ENCODE results near the gene TNFSF8.

The TNFSF8 gene, protein sequence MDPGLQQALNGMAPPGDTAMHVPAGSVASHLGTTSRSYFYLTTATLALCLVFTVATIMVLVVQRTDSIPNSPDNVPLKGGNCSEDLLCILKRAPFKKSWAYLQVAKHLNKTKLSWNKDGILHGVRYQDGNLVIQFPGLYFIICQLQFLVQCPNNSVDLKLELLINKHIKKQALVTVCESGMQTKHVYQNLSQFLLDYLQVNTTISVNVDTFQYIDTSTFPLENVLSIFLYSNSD

DNA sequence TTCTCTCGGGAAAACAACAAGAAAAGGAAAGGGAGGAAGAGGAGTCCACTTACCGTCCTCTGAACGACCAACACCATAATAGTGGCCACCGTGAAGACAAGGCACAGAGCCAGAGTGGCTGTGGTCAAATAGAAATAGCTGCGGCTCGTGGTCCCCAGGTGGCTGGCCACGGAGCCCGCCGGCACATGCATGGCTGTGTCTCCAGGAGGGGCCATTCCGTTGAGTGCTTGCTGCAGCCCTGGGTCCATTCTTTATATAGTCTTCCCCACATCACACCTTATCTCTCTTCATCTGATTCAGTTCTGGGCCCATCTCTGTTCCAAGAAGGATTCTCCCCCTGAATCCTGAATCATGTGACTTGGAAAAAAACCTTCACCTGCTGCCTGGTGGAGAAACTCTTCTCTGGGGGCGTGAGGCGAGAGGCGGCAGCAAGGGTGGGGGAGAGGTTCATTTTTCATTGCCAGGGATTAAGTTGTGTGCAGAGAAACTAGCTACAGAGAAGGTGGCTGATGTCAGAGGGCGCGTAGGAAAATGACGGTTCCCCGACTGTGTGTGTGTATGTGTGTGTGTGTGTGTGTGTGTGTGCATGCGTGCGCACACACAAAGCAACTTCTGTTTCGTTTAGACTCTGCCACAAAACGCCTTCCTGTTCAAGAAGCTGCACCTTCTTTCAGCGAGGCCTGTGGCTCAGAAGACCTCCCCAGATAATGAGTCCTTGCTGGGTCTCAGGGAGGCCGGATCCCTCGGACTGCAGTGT, at the start of gene TNFSF8:
Gene TNFSF8 (minus strand): TSS at position 536 of the 757 bp plus-strand sequence. CDS start 288 bp downstream, at position 248.
- TF ChIP-seq YY1 (IDR thresholded peaks at IDR 0.05; ENCODE audit: low read depth) (no peak), EGR1 (IDR thresholded peaks at IDR 0.05) (no peak)

DNA sequence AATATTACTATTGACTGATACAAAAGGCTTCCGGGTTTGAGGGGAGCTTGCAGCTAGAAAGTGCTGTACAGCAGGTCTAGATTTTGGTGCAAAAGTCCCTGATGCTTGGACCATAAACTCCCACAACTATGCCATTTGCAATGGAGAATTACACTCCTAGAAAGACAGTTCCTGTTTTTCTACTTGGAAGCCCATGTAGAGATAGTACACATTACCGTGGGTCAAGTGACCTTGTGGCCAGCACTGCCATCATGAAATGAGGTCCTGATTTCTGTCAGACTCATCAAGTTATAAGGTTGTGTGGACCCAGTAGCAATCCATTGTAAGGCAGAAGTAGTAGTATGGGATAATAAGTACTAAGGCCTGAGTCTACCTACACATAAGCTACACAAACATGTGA, 42.8 kb upstream of the TNFSF8 start:
- TF ChIP-seq CREB1 (IDR thresholded peaks at IDR 0.05; ENCODE audit: low read depth) (no peak), EGR1 (IDR thresholded peaks at IDR 0.05) (no peak), TAF1 (IDR thresholded peaks at IDR 0.05; ENCODE audit: low read depth) (no peak)

DNA sequence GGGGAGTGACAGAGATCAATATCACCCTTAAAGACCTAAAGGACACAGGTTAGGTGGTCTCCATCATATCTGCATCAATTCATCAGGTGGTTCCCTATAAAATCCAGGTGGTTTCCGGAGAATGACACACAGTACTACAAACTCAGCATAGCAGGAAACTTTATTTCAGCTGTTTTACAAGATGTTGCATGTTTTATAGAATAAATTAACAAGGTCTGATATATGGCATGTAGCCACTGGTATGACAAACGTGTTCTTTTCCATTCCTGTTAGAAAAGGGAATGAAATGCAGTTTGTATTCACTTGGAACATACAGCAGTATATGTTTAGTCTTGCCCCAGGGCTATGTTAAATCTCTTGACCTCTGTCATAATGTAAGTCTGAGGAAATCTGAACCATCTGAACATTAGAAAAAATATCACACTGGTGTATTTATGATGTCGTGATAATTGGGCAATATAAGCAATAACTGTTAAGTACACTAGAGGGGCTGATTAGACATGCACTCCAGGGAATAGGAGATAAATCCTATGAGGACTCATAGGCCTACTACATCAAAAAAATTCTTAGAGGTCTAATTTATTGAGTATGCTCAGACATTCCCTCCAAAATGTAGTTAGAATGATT, 42.2 kb upstream of the TNFSF8 start:
- no peak for TF ChIP-seq EP300 (IDR thresholded peaks at IDR 0.05; ENCODE audit: borderline replicate concordance)

DNA sequence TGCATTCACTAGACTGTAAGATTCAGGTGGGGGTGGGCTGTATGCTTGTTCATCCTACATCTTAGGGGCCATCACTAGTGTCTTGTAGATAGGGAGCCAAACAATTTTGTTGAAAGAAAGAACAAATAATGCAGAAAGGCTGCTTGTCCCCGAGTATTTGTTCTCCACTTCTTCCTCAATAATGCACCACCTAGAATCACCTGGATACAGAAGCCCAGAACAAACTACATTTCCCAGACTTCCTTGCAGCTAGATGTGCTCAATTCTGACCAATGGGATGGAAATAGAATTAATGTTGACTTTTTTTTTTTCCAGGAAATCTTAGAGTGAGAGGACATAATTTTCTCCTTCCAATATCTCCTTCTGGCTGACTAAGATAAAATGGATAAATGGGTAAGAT, 38.9 kb upstream of the TNFSF8 start:
- TF ChIP-seq CREB1 (IDR thresholded peaks at IDR 0.05; ENCODE audit: low read depth) (no peak), FOXM1 (IDR thresholded peaks at IDR 0.05; ENCODE audit: borderline replicate concordance, low read depth) (no peak), TEAD4 (IDR thresholded peaks at IDR 0.05) (no peak), RAD21 (IDR thresholded peaks at IDR 0.05; ENCODE audit: low read depth) (no peak), EP300 (IDR thresholded peaks at IDR 0.05; ENCODE audit: borderline replicate concordance) (no peak), TCF12 (IDR thresholded peaks at IDR 0.05; ENCODE audit: low read depth) (no peak), CEBPB (IDR thresholded peaks at IDR 0.05) (no peak), YY1 (IDR thresholded peaks at IDR 0.05; ENCODE audit: low read depth) (no peak), EGR1 (IDR thresholded peaks at IDR 0.05) (no peak), ZBTB7A (IDR thresholded peaks at IDR 0.05; ENCODE audit: low read depth) (no peak), TAF1 (IDR thresholded peaks at IDR 0.05; ENCODE audit: low read depth) (no peak), NFIC (IDR thresholded peaks at IDR 0.05) (no peak)
- TF ChIP-seq, protein P1, sequence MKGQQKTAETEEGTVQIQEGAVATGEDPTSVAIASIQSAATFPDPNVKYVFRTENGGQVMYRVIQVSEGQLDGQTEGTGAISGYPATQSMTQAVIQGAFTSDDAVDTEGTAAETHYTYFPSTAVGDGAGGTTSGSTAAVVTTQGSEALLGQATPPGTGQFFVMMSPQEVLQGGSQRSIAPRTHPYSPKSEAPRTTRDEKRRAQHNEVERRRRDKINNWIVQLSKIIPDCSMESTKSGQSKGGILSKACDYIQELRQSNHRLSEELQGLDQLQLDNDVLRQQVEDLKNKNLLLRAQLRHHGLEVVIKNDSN (IDR thresholded peaks at IDR 0.05), result no peak
- TF ChIP-seq, protein P2, sequence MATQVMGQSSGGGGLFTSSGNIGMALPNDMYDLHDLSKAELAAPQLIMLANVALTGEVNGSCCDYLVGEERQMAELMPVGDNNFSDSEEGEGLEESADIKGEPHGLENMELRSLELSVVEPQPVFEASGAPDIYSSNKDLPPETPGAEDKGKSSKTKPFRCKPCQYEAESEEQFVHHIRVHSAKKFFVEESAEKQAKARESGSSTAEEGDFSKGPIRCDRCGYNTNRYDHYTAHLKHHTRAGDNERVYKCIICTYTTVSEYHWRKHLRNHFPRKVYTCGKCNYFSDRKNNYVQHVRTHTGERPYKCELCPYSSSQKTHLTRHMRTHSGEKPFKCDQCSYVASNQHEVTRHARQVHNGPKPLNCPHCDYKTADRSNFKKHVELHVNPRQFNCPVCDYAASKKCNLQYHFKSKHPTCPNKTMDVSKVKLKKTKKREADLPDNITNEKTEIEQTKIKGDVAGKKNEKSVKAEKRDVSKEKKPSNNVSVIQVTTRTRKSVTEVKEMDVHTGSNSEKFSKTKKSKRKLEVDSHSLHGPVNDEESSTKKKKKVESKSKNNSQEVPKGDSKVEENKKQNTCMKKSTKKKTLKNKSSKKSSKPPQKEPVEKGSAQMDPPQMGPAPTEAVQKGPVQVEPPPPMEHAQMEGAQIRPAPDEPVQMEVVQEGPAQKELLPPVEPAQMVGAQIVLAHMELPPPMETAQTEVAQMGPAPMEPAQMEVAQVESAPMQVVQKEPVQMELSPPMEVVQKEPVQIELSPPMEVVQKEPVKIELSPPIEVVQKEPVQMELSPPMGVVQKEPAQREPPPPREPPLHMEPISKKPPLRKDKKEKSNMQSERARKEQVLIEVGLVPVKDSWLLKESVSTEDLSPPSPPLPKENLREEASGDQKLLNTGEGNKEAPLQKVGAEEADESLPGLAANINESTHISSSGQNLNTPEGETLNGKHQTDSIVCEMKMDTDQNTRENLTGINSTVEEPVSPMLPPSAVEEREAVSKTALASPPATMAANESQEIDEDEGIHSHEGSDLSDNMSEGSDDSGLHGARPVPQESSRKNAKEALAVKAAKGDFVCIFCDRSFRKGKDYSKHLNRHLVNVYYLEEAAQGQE (IDR thresholded peaks at IDR 0.05; ENCODE audit: low read depth), result no peak
- TF ChIP-seq, protein P3, sequence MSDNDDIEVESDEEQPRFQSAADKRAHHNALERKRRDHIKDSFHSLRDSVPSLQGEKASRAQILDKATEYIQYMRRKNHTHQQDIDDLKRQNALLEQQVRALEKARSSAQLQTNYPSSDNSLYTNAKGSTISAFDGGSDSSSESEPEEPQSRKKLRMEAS (IDR thresholded peaks at IDR 0.05), result no peak

DNA sequence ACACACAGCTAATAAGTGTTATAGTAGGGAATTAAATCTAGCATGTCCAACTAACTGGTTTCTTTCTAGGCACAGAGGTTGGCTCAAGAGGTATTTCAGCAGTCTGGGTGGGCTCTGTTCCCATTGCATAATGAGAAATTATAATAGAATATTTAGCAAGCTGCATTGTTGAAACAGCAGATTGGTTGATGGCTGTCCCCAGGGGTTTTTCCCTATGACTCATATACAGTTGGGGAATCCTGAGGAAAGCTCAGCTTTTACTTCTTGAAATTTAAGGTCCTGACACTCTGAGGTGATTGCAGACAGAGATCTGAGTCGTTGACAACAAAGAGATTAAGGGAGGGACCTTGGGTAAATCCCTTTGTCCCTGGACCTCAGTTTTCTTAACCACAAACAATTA, 38.3 kb upstream of the TNFSF8 start:
- TF ChIP-seq TEAD4 (IDR thresholded peaks at IDR 0.05) (no peak), TCF12 (IDR thresholded peaks at IDR 0.05; ENCODE audit: low read depth) (no peak), EP300 (IDR thresholded peaks at IDR 0.05; ENCODE audit: borderline replicate concordance) (no peak), CREB1 (IDR thresholded peaks at IDR 0.05; ENCODE audit: low read depth) (no peak), RAD21 (IDR thresholded peaks at IDR 0.05; ENCODE audit: low read depth) (no peak), EGR1 (IDR thresholded peaks at IDR 0.05) (no peak), NFIC (IDR thresholded peaks at IDR 0.05) (no peak), TAF1 (IDR thresholded peaks at IDR 0.05; ENCODE audit: low read depth) (no peak), ZBTB7A (IDR thresholded peaks at IDR 0.05; ENCODE audit: low read depth) (no peak), YY1 (IDR thresholded peaks at IDR 0.05; ENCODE audit: low read depth) (no peak)
- TF ChIP-seq, protein P3 (IDR thresholded peaks at IDR 0.05), result no peak
- TF ChIP-seq, protein P1 (IDR thresholded peaks at IDR 0.05), result no peak
- TF ChIP-seq, protein P2 (IDR thresholded peaks at IDR 0.05; ENCODE audit: low read depth), result no peak

DNA sequence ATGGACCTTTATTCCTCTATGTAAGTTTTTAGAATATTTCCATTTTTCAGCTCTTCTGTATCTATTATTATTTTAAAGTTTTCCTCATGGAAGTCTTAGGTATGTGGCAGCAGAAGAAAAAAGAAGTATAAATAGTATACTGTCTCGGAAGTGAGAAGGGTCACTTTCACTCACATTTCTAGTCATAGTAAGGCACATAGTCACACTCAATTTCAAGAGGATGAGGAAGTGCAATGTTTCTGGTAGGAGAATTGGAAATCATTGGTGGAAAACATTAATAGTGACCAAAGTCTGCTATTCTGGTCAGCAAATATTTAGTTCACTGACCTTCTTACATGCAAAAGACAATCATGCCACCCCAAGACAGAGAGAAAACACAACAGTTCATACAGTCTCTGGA, 35.2 kb upstream of the TNFSF8 start:
- TF ChIP-seq TCF12 (IDR thresholded peaks at IDR 0.05; ENCODE audit: low read depth) (no peak), CEBPB (IDR thresholded peaks at IDR 0.05) (no peak), ZBTB7A (IDR thresholded peaks at IDR 0.05; ENCODE audit: low read depth) (no peak), EGR1 (IDR thresholded peaks at IDR 0.05) (no peak), YY1 (IDR thresholded peaks at IDR 0.05; ENCODE audit: low read depth) (no peak), EP300 (IDR thresholded peaks at IDR 0.05; ENCODE audit: borderline replicate concordance) (no peak), CREB1 (IDR thresholded peaks at IDR 0.05; ENCODE audit: low read depth) (no peak), TEAD4 (IDR thresholded peaks at IDR 0.05) (no peak), RAD21 (IDR thresholded peaks at IDR 0.05; ENCODE audit: low read depth) (no peak), NFIC (IDR thresholded peaks at IDR 0.05) (no peak), TAF1 (IDR thresholded peaks at IDR 0.05; ENCODE audit: low read depth) (no peak), FOXM1 (IDR thresholded peaks at IDR 0.05; ENCODE audit: borderline replicate concordance, low read depth) (no peak)
- TF ChIP-seq, protein P3 (IDR thresholded peaks at IDR 0.05), result no peak
- TF ChIP-seq, protein P1 (IDR thresholded peaks at IDR 0.05), result no peak
- TF ChIP-seq, protein P2 (IDR thresholded peaks at IDR 0.05; ENCODE audit: low read depth), result no peak

Measured in Ishikawa (cell line).